Loucy (cell line): ENCODE data around the gene B4GALT2.

Source experiments
- H2AFZ ChIP-seq: fragments of 200-600 bp; sonication (generic); 2 replicates; pipeline ENCODE4 v1.6.0; 2016; ENCODE audit warnings: antibody characterized with exemption, mild to moderate bottlenecking, low read length, moderate library complexity
- H3F3A ChIP-seq: fragments of 200-600 bp; 2 replicates; pipeline ENCODE4 v1.6.0; 2016; ENCODE audit warnings: antibody characterized with exemption, low read depth, mild to moderate bottlenecking
- H3K27me3 ChIP-seq: fragments of 200-600 bp; sonication (generic); 2 replicates; pipeline ENCODE4 v1.6.1; 2014; ENCODE audit warnings: low read length, mild to moderate bottlenecking; ENCODE audit not compliant: insufficient read depth, poor library complexity, severe bottlenecking
- H3K36me3 ChIP-seq: fragments of 200-600 bp; sonication (generic); 2 replicates; pipeline ENCODE4 v1.6.1; 2016; ENCODE audit warnings: low read length; ENCODE audit not compliant: insufficient read depth
- H3K4me1 ChIP-seq: fragments of 200-600 bp; sonication (generic); 2 replicates; pipeline ENCODE4 v1.5.1; 2014; ENCODE audit warnings: low read length, mild to moderate bottlenecking; ENCODE audit not compliant: insufficient read depth, poor library complexity, severe bottlenecking
- H3K4me2 ChIP-seq: fragments of 200-600 bp; sonication (generic); 2 replicates; pipeline ENCODE4 v1.6.0; 2014; ENCODE audit warnings: antibody characterized with exemption, low read length, low read depth, mild to moderate bottlenecking; ENCODE audit not compliant: poor library complexity, severe bottlenecking
- H3K4me3 ChIP-seq: fragments of 200-600 bp; sonication (generic); 2 replicates; pipeline ENCODE4 v1.5.1; 2014; ENCODE audit warnings: low read length, mild to moderate bottlenecking, mixed read lengths; ENCODE audit not compliant: poor library complexity, severe bottlenecking
- H3K79me2 ChIP-seq: fragments of 200-600 bp; sonication (generic); 2 replicates; pipeline ENCODE4 v1.6.1; 2014; ENCODE audit warnings: low read length; ENCODE audit not compliant: insufficient read depth
- H3K9ac ChIP-seq: fragments of 200-600 bp; sonication (generic); 2 replicates; pipeline ENCODE4 v1.6.0; 2014; ENCODE audit warnings: mild to moderate bottlenecking, low read depth, low read length, moderate library complexity; ENCODE audit not compliant: poor library complexity, severe bottlenecking
- H3K9me2 ChIP-seq: fragments of 200-600 bp; sonication (generic); replicated peaks from 2 replicates; pipeline ENCODE4 v1.6.1; 2016; ENCODE audit warnings: low read depth, low read length, mixed read lengths
- H3K9me3 ChIP-seq: fragments of 200-600 bp; sonication (generic); 2 replicates; pipeline ENCODE4 v1.6.1; 2014; ENCODE audit warnings: mild to moderate bottlenecking, antibody characterized with exemption, low read length, low read depth; ENCODE audit not compliant: insufficient read depth
- H4K20me1 ChIP-seq: fragments of 200-600 bp; sonication (generic); 2 replicates; pipeline ENCODE4 v1.6.0; 2014; ENCODE audit warnings: antibody characterized with exemption, low read length, mild to moderate bottlenecking; ENCODE audit not compliant: insufficient read depth, poor library complexity, severe bottlenecking
- CTCF ChIP-seq: fragments of 200-600 bp; sonication (generic); conservative IDR thresholded peaks from 2 replicates; pipeline ENCODE4 v1.5.1; 2014; ENCODE audit warnings: mild to moderate bottlenecking, antibody characterized with exemption, low read length
- EZH2phosphoT487 ChIP-seq: fragments of 200-600 bp; IDR thresholded peaks from 2 replicates; pipeline ENCODE4 v1.6.1; 2018; ENCODE audit warnings: antibody characterized with exemption, mild to moderate bottlenecking, moderate library complexity, borderline replicate concordance

Gene B4GALT2

GRCh38 chr1:43952731-43953346 lies 26.2 kb upstream of the B4GALT2 start:
- no peak overlapping the region for H3K4me3 ChIP-seq
- no peak overlapping the region for H3K9ac ChIP-seq
- no peaks in the 10 kb centered on the region for H3K9me2 ChIP-seq
- TF ChIP-seq EZH2phosphoT487 (no peak), CTCF (no peak)
- peaks cover 7% of the 10 kb centered on the region for H3K79me2 ChIP-seq
- H2AFZ ChIP-seq, result no peak overlapping the region
- H3K36me3 ChIP-seq, result no peaks in the 10 kb centered on the region
- H4K20me1 ChIP-seq, result no peaks in the 10 kb centered on the region
- H3K4me1 ChIP-seq, result peaks cover 7% of the 10 kb centered on the region
- no peaks in the 10 kb centered on the region for H3K27me3 ChIP-seq
- H3F3A ChIP-seq, result no peaks in the 10 kb centered on the region
- H3K4me2 ChIP-seq, result no peak overlapping the region
- no peaks in the 10 kb centered on the region for H3K9me3 ChIP-seq

DNA sequence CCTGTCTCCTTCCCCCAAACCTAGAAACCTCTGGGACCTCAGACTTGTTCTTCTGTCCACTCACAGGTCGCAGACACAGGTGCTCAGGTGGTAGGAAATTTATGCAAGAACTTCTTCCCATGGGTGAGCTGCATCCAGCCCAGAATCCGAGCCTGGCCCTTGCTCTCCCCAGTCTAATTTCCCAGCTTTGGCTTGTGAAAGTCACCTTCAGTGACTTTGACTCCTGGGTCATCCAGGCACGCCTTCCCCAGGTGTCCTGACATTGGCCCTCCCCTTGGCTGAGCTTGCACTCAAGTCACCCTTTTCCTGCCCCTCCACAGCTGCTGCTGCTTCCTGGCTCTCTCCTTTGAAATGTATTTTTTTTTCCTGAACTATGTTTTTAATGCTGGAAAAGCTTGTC lies 25.6 kb upstream of the B4GALT2 start:
- Histone ChIP-seq H3K9me2 (no peaks in the 10 kb centered on the region), H3K4me2 (no peak overlapping the region), H3K36me3 (no peaks in the 10 kb centered on the region), H3K79me2 (0 out of 2 replicates have a peak, but pooled peaks cover 1% of the 10 kb centered on the region), H3K4me1 (peaks cover 3% of the 10 kb centered on the region), H3K4me3 (no peak overlapping the region), H3K27me3 (no peaks in the 10 kb centered on the region), H3K9ac (no peak overlapping the region), H2AFZ (no peak overlapping the region), H3F3A (no peaks in the 10 kb centered on the region), H3K9me3 (no peaks in the 10 kb centered on the region), H4K20me1 (no peaks in the 10 kb centered on the region)
- TF ChIP-seq CTCF (no peak), EZH2phosphoT487 (no peak)

GRCh38 chr1:43954036-43954435 lies 25.0 kb upstream of the B4GALT2 start:
- no peaks in the 10 kb centered on the region for H3K4me1 ChIP-seq
- no peaks in the 10 kb centered on the region for H3K27me3 ChIP-seq
- H3K9ac ChIP-seq, result no peak overlapping the region
- H3K4me3 ChIP-seq, result no peak overlapping the region
- H3K9me2 ChIP-seq, result no peaks in the 10 kb centered on the region
- TF ChIP-seq CTCF (no peak), EZH2phosphoT487 (no peak)
- no peaks in the 10 kb centered on the region for H3F3A ChIP-seq
- no peak overlapping the region for H2AFZ ChIP-seq
- no peaks in the 10 kb centered on the region for H3K36me3 ChIP-seq
- H4K20me1 ChIP-seq, result no peaks in the 10 kb centered on the region
- no peak overlapping the region for H3K4me2 ChIP-seq
- H3K9me3 ChIP-seq, result no peaks in the 10 kb centered on the region
- no peaks in the 10 kb centered on the region for H3K79me2 ChIP-seq
